GM19397 (cell line): ENCODE data around the gene EPHA4.

ENCODE experiments used
- ATAC-seq: cut with Tn5 transposase; IDR thresholded peaks from one replicate; pipeline ENCODE4 v1.9.1; 2021; ENCODE audit warnings: mild to moderate bottlenecking, moderate library complexity; ENCODE audit not compliant: unreplicated experiment

The EPHA4 gene

DNA sequence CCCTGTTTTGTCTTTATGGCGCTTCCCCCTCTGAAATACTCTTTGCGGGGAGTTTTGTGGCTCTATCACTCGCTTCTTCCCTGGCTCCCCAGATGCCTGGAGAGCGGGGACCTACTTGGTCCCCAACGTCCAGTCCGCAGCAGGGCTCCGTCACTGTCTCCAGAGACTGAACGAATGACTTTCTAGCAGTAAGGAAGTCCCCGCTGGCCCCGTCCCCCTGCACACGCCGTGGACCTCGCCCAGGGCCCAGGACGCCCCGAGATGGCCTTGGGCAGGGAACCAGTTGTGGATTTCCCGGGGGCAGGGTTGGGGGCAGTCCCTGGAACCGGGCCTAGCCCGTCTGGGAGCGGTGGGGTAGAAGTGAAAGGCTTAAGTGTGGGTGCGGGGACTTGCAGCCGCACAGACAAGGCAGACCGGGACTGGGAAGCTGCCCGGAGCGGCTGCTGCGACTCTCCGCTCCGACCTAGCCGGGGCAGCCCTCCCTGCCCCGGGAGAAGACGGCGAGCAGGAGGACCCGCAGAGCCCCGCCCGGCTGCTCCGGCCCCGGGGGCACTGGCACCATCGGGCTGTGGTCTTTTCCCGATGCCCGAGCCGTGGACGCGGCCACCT, 821 bp upstream of the EPHA4 start:
- ATAC-seq, result peak; percentile 24

DNA sequence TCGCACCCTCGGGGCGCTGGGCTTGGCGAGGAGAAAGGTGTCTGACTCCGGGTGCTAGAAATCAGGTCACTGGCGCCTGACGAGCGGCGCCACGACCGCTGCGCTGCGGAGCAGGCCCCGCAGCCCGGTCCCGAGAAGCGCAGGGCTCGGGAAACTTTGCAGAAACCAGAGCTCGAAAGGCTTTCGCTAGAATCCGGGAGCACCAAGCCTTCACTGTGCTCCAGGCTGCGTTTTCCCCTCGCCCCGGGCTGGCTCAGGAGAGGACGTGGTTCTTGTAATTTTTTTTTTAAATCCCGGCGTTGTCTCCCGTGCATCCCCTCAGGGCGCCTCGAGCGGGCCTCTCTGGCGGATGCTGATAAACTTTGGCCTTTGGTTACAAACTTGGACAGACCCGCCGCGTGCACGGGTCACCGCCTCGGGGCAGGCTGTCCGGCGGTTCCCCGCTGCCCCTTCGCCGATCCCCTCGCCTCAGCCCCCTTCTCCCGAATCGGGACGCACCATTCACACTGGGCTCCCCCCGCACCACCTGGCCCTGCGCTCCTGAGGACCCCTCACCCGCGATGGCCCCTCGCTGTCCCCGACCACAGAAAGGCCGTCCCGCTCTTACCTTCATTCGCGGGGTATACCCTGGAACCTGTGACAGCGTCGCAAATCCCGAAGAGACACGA, 419 bp downstream of the EPHA4 start:
- peak; percentile 11 for ATAC-seq

DNA sequence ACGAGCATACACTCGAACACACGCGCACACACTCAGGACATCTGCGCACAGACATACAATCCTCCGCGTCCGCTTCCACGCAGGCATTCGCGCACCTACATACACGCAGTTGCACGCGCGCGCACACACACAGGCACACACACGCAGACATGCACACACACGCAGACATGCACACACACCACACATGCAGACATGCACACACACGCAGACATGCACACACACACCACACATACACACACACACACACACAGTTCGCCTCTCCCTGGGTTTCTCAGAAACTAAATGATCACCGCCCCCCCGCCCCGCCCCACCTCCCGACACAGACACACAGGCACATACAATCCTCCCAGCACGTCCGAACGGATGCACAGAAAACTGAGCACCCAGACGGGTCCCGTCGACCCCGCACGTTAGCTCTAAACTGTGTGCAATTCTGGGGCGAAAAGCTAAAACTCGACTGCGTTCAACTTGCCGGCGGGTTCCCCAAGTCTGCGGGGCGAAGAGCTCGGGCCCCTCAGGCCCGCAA, 1.0 kb downstream of the EPHA4 start:
- ATAC-seq, result no peak

DNA sequence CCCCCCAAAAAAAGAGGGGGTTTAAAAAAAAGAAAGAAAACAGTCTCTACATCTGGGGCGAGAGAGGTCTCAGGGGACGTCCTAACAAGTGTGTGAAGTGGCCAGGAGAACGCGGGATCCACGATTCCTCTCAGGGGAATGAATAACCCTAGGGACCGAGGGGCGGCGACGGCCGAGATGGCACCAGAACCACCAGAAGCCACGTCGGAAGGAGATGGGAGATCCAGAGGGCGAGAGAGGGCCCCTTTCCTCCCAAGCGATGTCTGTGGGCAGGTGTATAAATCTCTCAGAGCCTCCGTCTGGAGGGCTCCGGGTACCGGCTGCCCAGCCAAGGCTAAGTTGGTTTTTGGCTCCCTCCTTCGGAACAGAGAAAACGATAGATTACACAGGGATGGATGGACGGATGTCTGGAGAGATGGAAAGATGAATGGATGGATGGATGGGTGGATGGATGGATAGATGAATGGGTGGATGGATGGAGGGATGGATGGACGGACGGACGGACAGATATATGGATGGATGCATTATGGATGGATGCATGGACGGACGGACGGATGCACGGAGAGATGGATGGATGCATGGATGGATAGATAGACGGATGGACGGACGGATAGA, 1.7 kb downstream of the EPHA4 start:
- no peak for ATAC-seq

DNA sequence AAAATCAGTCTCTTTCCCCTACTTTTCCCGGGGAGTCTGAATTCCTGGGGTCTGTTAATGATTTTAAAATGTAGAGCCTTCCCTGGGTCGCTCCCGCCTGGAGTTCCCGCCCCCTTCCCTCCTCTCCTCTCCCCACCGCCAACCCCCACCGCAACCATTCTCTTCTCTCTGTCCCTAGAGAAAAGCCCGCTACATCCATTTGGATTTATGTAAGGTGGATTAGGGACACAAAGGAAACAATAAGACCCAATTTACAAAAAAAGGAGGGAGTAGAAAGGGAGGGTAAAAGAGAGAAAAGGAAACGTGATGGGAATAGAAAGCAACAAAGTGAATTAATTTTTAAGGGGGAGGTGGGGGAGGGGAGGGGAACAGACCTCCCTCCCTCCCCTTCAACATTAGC, 2.2 kb downstream of the EPHA4 start:
- ATAC-seq, result no peak

DNA sequence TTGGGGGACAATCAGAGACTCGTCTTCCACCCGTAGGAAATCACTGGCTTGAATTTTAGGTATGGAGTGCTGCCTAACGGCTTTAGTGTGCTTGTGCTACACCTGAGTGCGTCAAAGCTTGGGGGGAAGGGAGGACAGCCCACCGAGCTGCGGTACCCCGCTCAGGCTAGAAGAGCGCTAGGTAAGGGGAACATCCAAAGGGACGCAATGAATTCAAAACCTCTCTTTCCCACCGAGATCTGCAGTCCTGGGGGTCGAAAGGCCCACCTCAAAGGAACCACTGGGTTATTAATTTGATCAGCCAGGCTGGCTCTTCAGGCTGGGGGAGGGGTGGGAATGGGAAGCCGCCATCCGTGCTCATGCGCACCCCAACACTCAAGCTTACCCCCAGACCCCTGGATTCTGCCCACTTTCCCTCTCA, 2.7 kb downstream of the EPHA4 start:
- no peak for ATAC-seq

DNA sequence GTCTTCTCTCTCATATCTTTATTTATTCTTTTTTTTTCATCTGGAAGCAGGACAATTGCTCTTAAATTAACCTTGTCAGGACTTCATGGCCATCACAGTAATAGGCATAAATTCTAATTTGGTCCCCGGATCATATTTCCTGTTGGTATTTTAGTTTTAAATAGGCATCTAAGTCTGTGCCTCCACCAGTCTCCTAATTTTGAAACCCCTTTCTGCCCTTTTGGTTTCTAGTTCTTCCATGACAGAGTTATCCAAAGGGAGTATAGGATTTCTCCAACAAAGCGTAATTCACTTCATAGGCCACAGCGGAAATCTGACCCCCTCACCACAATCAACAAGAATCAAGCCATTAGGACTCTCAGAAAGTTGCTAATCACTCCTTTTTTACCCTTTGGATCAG, 3.8 kb downstream of the EPHA4 start:
- ATAC-seq, result no peak

DNA sequence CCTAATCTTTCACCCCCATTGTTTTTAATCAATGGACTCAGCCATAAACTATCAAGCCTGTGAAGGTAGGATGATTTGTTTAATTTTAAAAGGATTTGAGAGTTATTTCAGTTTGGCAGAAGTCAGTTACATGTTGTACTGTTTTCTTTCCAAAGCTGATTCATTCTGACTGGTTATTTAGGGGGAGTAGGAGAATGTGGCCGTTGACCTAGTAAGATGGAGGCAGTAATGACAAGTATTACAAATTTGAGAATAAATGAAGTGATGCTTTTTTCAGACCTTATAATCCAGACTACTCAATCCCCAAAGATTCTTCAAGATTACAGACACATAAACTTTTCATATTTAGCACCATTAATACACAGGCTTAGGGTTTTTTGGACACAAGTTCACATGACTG, 4.3 kb downstream of the EPHA4 start:
- ATAC-seq, result no peak

DNA sequence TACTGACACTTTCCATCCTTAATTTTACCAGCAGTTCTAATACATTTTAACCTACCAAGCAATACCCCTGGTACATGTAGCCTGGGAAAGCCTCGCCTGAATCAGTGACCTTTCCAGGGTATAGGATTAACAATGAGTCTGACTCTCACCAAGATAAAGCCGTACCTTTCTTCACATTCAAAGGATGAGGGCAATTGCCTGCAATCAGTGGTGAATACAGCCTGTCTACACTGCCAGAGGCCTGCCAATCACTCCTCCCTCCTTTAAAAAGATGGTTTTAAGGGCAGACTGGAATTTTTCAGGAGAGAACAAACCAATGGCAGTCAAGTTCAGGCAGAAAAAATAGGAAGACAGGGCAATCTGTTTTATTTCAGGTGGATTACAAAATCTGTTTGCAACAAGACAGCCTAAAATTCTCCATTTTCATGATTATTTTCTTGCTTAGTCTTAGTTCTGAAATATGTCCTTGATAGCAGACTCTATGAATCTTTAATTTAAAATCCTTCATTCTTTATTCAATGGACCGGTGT, 4.8 kb downstream of the EPHA4 start:
- ATAC-seq, result no peak

DNA sequence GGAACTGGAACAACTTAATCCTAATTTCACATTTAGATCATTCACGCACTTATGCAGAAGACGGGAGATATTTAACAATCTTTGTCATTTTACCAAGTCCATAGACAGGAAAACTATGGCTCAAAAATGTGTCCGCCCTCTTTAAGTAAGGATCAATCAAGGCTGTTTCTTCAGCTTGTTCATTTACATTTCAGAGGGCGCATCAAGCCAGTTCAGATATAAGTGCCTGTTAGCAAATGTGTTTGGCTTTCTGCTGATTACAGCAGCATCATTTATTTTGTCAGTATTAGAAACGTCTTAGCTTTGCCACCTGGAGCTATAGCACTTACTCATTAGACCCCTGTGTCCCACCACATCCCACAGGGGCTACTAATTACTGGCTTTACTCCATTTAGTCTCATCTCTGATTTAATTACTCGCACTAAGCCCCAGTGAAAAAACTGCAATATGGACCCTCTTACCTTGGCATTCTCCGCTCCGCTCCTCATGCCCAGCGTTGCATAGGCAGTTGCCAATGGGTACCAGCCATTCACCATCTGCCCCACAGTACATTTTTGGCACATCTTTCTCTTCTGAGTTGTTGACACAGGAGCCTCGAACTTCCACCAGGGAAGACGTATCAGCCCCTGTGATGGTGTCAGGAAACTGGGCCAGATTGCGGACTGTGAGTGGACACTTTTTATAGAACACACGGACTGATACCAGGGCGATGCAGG, 8.7 kb downstream of the EPHA4 start:
- no peak for ATAC-seq

DNA sequence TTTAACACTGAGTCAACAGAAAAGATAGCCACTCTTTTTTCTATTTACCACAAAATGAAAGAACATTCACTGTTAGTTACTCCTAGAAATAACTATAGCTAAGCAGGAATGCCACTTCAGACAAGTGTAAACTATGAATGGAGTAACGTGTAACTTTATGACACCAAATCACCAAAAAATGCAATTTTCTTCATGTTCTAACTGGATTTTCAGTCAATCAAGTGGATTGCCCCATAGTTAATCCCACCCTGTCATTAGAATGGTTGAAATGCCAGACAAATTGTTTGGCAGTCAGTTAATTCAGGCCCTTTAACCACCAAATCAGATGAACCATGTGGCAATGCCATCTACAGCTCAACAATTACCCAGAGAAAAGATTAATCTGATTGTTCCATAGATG, 9.9 kb downstream of the EPHA4 start:
- no peak for ATAC-seq

DNA sequence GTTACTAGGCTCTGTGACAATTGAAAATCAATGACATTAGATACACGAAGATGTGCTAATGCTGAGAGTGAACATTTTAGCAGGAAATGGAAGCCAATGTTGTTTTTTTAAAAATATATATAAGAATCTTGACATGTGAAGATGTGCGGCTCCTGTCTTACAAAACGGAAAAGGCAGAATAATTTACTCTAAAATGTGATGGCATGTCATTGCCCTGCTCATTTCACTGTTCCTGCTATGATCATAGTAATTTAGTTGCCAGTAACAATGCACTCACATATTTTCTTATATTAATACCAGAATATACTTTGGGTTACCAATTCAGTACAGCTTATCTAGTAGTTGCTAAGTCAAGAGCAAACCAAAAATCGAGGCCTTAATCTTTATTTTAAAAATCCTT, 10.3 kb downstream of the EPHA4 start:
- no peak for ATAC-seq

DNA sequence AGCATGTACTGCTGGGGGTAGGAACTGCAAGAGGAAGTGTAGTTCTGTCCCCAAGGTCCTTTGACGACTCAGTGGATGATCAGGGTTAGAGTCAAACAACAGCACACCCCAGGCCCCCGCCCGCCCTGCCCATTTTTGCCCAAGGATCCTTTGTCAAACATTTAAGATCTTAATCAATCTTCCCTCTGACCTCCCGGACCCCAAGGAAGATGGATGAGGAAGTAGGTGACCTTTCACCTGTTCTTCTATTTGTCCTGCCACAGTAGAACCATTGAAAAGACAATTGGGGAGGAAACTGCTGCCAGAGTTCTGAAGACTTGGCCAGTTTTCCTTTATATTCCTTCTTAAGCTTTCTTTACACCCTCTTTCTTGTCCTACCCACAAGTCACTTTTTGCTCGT, 12.1 kb downstream of the EPHA4 start:
- ATAC-seq, result no peak

DNA sequence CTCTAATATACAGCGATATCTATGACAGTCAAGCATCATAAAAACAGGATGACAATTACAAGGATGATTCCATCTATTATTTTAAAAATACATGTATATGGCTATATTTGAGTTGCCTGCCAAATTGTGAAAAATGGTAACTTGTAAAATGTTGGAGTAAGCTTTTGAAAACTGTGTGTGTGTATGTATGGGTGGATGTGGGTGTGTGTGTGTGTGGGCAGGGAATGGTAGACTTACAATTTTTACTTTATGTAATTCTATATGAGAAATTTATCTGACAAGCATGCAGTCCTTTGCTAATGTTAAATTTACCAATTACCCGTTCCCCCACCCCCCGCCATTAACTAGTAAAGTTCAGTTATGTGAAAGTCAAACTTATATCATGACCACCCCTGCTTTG, 14.0 kb downstream of the EPHA4 start:
- no peak for ATAC-seq

DNA sequence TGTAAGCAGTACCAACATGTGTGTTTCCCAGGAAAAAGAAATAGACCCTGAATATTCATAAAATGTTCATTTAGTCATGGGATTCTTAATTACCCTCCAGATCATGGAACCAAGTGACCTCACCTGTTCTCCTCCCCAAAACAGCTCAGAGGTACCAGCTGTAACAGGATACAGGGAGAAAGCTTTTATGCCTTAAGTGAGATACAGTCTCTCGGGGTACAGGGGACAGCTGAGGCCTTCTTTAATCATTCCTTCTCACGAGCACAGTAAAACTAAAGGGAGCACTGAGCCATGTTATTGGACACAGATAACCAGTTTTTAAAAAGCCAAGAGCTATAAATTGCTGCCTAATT, 16.6 kb downstream of the EPHA4 start:
- ATAC-seq, result peak; percentile 39

DNA sequence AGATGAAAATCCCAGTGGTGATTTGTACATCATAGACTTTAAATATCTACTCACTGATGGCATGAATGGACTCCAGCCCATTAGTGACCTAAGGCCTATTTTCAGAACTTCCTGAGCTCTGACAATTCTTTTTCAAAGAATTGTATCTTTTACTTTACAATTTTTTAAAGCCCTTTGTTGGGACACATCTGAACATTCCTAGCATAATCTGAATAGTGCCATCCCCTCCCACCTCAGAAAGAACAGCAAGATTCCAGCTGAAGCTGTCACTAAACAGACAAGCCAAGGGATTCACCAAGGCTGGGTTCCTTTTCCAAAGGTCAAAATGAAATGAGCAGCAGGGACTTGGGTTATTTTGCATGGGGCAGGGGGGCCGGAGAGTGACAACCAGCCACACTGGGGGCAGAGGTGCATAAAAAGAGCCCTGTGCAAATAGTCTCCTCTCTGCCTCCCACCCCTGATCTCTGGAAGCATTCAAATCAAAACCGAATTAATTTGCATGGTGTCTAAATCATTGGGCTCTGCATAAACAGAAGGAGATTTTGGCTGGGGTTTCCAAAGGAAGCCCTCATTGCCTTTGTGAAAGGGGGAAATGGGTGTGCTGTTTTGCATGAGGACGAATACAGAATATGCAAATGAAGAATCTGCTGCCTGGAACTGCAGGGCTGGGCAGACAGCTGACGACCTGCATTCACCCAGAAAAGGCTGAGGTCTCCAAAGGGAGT, 17.2 kb downstream of the EPHA4 start:
- peak; percentile 97 for ATAC-seq

DNA sequence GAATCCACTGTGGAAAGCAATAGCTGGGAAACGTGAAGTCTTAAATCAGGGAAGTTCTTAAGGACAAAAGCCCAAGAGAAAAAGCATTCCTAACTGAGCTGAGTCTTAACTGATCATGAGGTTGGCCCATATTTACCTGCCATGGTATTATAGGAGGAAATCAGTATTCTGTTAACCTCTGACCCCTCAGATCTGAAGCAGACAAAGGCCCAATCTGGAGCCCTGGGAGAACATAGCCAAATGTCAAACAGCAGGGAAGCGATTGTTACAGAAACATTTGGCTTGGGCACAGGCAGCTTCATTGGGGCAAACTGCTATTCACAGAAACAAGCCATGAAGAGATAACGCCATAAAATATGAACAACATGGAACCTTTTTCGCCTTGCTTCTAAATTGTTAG, 18.8 kb downstream of the EPHA4 start:
- no peak for ATAC-seq

DNA sequence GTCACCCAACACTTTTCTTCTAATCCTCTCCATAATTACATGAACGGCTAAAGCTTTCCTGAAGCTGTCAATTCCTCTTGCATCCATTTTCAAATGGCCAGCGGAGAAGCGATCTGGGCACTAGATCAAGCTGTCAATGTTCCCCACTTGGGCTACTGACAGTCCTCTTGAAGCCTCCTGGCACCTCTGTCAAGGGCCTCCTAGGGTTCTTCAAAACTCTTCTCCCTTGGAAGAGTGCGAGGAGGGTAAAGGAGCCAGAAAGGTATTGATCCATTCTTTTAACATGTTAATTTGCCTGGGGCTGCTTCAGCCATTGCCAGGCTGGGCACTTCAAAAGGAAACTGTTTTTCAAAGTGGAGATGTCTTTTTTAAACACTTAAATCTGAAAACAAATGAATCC, 19.8 kb downstream of the EPHA4 start:
- no peak for ATAC-seq

DNA sequence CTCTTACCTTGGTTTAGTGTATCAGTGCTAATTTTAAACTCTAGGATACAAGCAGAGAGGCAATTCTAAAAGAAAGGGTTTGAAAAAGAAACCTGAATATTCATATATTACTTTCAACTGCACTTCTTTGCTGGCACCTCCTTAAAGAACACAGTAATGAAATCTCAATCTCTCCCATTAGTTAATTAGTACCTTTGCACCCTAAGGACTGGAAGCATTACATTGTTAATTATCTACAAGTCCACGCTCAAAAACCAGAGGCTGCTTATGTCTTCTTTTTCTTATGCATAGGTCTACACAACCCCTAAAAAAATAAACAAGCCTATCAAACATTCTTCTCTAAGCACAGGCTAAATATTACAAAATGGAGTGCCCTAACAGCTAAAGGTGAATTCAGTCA, 20.2 kb downstream of the EPHA4 start:
- no peak for ATAC-seq

DNA sequence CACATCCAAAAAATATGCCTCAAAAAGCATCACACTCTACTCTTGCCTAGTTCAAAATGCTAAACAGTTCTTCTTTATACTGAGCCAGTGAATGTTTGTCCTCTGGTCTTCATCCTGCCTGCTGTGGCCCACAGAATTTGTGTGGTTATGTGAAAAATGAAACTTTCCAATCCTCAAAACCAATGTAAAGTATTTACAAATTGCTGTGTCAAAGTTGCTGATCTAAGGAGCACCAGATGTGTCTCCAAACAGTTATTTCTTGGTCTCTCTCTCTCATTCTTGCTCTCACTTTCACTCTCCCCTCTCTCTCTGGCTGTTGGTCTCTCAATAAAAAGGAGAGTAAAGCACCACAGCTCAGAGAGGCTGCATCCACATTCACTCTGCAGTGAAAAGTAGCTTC, 23.0 kb downstream of the EPHA4 start:
- peak; percentile 83 for ATAC-seq
